GM19463 (cell line): ENCODE results near the gene HAGHL.
"Not testable (repeated sequence)": the region's sequence is repeated elsewhere in the genome, so short reads cannot be mapped to it uniquely, and the experiment has no call there.

ENCODE experiments used
- ATAC-seq: cut with Tn5 transposase; IDR thresholded peaks from one replicate; pipeline ENCODE4 v1.9.1; 2021; ENCODE audit warnings: mild to moderate bottlenecking, moderate library complexity; ENCODE audit not compliant: unreplicated experiment

The HAGHL gene

GRCh38 chr16:751152-752006, 24.5 kb downstream of the HAGHL start:
- ATAC-seq = no peak

- no peak for ATAC-seq
Observed at GRCh38 chr16:752007-752312, 25.1 kb downstream of the HAGHL start.

GRCh38 chr16:754121-754607, 27.3 kb downstream of the HAGHL start:
- not testable (repeated sequence) for ATAC-seq

DNA sequence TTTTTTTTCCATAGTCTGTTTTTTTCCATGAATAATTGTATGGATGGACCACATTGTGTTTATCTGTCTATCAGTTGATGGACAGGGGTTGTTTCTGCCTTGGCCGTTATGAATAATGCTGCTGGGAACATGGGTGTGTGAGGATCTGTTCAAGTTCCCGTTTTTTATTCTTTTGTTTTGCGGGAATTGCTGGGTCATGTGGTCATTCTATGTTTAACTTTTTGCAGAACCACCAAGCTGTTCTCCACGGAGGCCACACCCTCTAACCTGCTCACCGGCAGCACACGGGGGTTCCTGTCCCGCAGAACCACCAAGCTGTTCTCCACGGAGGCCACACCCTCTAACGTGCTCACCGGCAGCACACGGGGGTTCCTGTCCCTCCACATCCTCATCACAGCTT, 27.8 kb downstream of the HAGHL start:
- ATAC-seq = no peak

- no peak for ATAC-seq
Observed at GRCh38 chr16:756428-756827, 29.5 kb downstream of the HAGHL start.

DNA sequence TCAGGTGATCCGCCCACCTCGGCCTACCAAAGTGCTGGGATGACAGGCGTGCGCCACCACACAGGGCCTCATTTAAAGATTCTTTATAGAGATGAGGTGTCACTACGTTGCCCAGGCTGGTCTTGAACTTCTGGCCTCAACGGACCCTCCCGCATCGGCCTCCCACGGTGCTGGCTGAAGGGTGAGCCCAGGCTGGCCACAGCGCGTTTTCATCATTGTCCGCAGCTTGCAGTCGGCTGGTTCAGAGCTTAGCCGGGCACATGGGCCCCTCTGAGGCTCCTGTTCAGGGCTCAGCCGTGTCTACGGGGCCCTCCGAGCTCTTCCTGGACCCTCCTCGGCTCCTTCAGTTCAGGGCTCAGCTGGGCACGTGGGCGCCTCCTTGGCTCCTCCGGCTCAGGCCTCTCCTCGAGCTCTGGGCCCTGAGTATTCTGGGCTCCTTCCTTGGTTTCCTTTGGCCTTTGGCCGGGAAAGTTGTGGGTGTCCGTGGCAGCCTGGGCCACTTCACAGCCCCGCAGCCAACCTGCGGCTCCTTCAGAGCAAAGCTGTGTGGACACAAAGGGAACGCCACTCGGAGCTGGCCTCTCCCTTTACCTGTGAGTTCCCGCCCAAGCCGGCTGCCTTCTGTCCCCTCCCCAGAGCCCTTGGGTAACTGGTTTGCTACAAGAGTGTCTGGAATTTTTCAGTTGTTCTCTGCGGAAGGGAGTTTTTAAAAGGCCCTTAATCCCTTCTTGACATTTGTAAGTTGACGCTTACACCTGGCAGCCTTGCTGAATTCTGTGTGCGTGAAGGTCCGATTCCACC, 32.4 kb downstream of the HAGHL start:
- ATAC-seq = no peak

DNA sequence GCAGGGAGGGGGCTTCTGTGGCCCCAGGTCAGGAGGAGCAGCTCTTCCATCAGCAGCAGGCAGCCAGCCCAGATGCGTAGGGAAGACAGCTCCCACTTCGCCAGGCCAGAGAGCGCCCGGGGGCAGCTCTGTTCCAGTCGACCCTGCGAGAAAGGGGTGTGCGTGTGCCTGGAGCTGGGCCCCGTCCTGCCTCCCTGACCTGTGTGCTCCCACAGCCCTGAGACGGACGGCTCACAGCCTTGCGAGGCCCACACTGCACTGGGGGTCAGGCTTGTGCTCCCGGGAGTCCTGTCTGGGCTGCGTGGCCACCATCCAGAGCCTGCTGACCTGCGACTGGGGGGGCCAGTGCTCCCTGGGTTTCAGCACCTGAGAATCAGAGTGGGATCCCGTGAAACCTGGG, 33.2 kb downstream of the HAGHL start:
- ATAC-seq = no peak

DNA sequence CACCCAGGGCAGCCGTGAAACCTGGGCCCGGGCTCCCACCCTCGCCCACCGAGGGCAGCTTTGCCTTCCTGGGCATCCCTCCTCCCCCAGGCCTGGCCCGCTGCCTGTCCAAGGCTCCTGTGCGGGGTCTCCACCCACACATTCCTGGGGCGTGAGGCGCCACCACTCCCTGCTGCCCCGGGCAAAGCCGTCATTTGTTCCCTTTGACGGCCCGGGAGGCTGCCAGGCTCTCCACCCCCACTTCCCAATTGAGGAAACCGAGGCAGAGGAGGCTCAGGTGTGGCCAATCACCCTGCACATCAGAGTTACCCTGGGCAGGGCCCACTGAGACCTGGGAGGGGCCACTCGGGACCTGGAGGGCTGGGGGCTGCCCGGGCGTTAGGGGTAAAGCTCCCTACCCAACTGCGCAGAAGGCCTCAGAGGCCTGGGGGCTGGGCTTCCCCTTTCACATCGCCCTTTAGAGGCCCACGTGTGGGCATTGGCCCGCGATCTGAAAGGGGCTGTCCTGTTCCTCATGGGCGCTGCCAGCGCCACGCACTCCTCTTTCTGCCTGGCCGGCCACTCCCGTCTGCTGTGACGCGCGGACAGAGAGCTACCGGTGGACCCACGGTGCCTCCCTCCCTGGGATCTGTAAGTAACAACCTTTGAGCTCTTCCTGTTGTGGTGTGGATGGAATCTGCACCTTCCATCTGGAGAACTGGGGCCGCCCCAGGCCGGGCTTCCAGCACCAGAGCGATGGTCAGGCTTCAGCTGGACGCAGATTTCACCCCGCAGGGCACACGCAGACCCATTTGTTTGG, 33.8 kb downstream of the HAGHL start, which contains the start of gene MSLN:
Gene MSLN, plus strand, starts transcription at position 190 of the 799 bp plus-strand sequence. CDS start 1,947 bp downstream, outside the sequence.
- ATAC-seq = no peak

- ATAC-seq = no peak
Observed at GRCh38 chr16:761625-762513, 35.0 kb downstream of the HAGHL start.

GRCh38 chr16:762595-763268, 35.8 kb downstream of the HAGHL start:
- no peak for ATAC-seq

DNA sequence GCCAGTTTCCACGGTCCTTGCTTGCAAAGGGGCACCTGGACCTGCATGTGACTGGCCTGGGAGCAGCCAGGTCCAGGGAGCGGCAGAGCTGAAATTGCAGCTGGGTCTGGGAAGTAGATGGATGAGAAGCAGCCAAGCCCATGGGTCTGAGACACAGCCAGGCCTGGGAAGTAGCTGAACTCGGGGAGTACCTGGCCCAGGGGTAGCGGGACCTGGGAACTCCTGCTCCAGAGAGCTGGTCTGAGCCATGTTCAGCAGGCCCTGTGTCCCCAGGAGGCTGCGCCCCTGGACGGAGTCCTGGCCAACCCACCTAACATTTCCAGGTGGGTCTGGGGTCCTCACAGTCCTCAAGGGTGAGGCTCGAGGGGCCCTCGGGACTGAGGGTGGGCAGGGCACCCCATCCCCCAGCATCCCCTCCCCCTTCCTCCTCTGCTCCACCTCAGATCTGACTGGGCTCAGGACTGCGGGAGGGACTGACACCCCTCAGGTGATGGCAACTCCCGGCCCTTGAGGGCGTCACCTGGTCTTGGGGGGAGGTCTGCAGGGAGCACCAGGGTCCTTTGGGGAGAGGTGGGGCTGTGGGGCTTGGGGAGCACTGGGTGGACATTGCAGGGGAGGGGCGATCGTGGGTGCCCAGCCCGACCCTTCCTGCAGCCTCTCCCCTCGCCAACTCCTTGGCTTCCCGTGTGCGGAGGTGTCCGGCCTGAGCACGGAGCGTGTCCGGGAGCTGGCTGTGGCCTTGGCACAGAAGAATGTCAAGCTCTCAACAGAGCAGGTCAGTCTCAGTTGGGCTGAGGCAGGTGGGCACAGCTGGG, 36.7 kb downstream of the HAGHL start:
- no peak for ATAC-seq

GRCh38 chr16:764184-764750, 37.4 kb downstream of the HAGHL start:
- ATAC-seq = no peak

- ATAC-seq = no peak
Observed at GRCh38 chr16:764848-765487, 38.1 kb downstream of the HAGHL start.

- no peak for ATAC-seq
Observed at GRCh38 chr16:765488-765865, 38.6 kb downstream of the HAGHL start.

- ATAC-seq = no peak
Observed at GRCh38 chr16:766008-766819, 39.3 kb downstream of the HAGHL start.

DNA sequence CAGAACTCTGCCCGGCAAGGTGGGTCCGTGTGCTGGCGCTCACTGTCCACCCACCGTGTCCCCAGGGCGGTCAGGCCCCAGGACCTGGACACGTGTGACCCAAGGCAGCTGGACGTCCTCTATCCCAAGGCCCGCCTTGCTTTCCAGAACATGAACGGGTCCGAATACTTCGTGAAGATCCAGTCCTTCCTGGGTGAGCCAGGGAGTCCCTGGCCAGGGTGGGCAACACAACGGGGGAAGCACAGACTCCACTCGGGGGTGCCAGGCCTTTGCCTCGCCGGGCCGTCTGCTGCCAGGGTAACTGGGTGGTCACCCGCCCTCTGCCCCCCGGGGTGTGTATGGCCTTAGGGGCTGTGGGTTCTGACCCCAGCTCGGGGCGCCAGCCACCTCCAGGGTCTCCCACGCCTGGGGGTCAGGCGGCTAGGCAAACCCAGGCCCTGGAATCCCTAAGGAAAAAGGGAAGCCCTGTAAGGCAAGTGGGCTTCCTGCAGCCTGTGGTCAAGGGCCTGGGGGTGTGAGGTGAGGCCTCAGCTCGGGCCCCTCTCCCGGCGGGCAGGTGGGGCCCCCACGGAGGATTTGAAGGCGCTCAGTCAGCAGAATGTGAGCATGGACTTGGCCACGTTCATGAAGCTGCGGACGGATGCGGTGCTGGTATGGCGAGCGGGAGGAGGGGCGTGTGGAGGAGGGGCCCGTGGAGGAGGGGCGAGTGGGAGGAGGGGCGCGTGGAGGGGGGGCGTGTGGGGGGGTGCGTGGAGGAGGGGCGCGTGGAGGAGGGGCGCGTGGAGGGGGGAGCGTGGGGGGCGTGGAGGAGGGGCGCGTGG, 40.1 kb downstream of the HAGHL start:
- ATAC-seq = no peak
